Placental epithelial cell (primary cell): Measurements from ENCODE around the gene KRT36. TPM values are rescaled to one million over a fixed set of nuclear protein-coding genes. Genes with fewer than 3 reads are reported as not detected.

Source experiments
- small RNA-seq: library from RNA; depleted of rRNA; stranded (forward); fragments of <200 nt; gene quantifications from one replicate; pipeline ENCODE3, GENCODE V24; 2012
- total RNA-seq: library from RNA; depleted of rRNA; stranded (reverse); fragments of >200 nt; gene quantifications from 2 replicates; pipeline ENCODE4 v1.2.3, GENCODE V29; 2012

Gene KRT36
- total RNA-seq: not detected in 2 replicates

GRCh38 chr17:41489531-41489930, at the start of gene KRT36:
Gene KRT36 (minus strand): TSS chr17:41489910. CDS start chr17:41489864, 46 bp downstream.

GRCh38 chr17:41518789-41519449, 29.2 kb upstream of the KRT36 start, which contains the start of gene KRT15:
Gene KRT15 (minus strand): TSS chr17:41518890. CDS start chr17:41518827, 63 bp downstream.

GRCh38 chr17:41505007-41505808, 15.5 kb upstream of the KRT36 start, which contains the start of gene KRT13:
Gene KRT13 (minus strand): TSS chr17:41505612. CDS start chr17:41505550, 62 bp downstream.

GRCh38 chr17:41481036-41481435, 8.7 kb downstream of the KRT36 start, which contains the start of gene KRT35:
Gene KRT35 (minus strand): TSS chr17:41481151. CDS start chr17:41481097, 54 bp downstream.

GRCh38 chr17:41466988-41467387, 22.7 kb downstream of the KRT36 start, which contains the start of gene KRT32:
Gene KRT32 (minus strand): TSS chr17:41467386. CDS start chr17:41467325, 61 bp downstream.

GRCh38 chr17:41440531-41441033, 49.1 kb downstream of the KRT36 start, which contains the start of gene KRT38:
Gene KRT38 (minus strand): TSS chr17:41440983. CDS start chr17:41440921, 62 bp downstream.

Small RNAs within 50 kb of the gene (small RNA-seq; reads per million reads assigned to genes)
- gene RNU2-32P: 14.4 reads per million, percentile 96 among the genes with 10 or more reads in this experiment

Other genes with a start within 250 kb of the KRT36 start
- gene KRTAP9-4, start 240.2 kb downstream of the KRT36 start, total RNA-seq: not detected in 2 replicates
- gene KRTAP9-9, start 234.5 kb downstream of the KRT36 start, total RNA-seq: not detected in 2 replicates
- not detected in 2 replicates for gene KRTAP9-6, start 224.5 kb downstream of the KRT36 start, total RNA-seq
- gene KRTAP9-7, start 214.2 kb downstream of the KRT36 start, total RNA-seq: not detected in 2 replicates
- gene KRTAP29-1, start 187.1 kb downstream of the KRT36 start, total RNA-seq: not detected in 2 replicates
- gene KRTAP16-1, start 180.6 kb downstream of the KRT36 start, total RNA-seq: not detected in 2 replicates
- not detected in 2 replicates for gene KRTAP17-1, start 174.2 kb downstream of the KRT36 start, total RNA-seq
- gene KRT33A, start 139.1 kb downstream of the KRT36 start, total RNA-seq: not detected in 2 replicates
- gene KRT33B, start 120.1 kb downstream of the KRT36 start, total RNA-seq: 0.33 TPM in 1 of 2 replicates, not detected in the other
- gene KRT34, start 107.6 kb downstream of the KRT36 start, total RNA-seq: 0.39 and 9.7 TPM in 2 replicates
- not detected in 2 replicates for gene KRT31, start 92.3 kb downstream of the KRT36 start, total RNA-seq
- not detected in 2 replicates for gene KRT37, start 65.3 kb downstream of the KRT36 start, total RNA-seq
- gene KRT38, start 48.9 kb downstream of the KRT36 start, total RNA-seq: not detected in 2 replicates
- not detected in 2 replicates for gene KRT32, start 22.5 kb downstream of the KRT36 start, total RNA-seq
- not detected in 2 replicates for gene KRT35, start 8.8 kb downstream of the KRT36 start, total RNA-seq
- gene KRT13, start 15.7 kb upstream of the KRT36 start, total RNA-seq: under 0.01 and 2.5 TPM in 2 replicates
- gene KRT15, start 29.0 kb upstream of the KRT36 start, total RNA-seq: 1.7 and 5.1 TPM in 2 replicates
- 6,370 and 8,085 TPM in 2 replicates for gene KRT19, start 38.4 kb upstream of the KRT36 start, total RNA-seq
- gene KRT9, start 82.1 kb upstream of the KRT36 start, total RNA-seq: 0.39 and 0.87 TPM in 2 replicates
- 128 and 2,930 TPM in 2 replicates for gene KRT14, start 97.0 kb upstream of the KRT36 start, total RNA-seq
- 69.1 and 78.6 TPM in 2 replicates for gene KRT16, start 122.9 kb upstream of the KRT36 start, total RNA-seq
- 1,476 and 3,292 TPM in 2 replicates for gene KRT17, start 134.7 kb upstream of the KRT36 start, total RNA-seq
- gene EIF1, start 199.0 kb upstream of the KRT36 start, total RNA-seq: 101 and 168 TPM in 2 replicates
- gene GAST, start 222.4 kb upstream of the KRT36 start, total RNA-seq: not detected in 2 replicates
- 0.22 and 0.39 TPM in 2 replicates for gene HAP1, start 244.7 kb upstream of the KRT36 start, total RNA-seq